ENCODE data around the gene RIMBP3B.
"Not testable (repeated sequence)": the region's sequence is repeated elsewhere in the genome, so short reads cannot be mapped to it uniquely, and the experiment has no call there.

RIMBP3B gene

DNA sequence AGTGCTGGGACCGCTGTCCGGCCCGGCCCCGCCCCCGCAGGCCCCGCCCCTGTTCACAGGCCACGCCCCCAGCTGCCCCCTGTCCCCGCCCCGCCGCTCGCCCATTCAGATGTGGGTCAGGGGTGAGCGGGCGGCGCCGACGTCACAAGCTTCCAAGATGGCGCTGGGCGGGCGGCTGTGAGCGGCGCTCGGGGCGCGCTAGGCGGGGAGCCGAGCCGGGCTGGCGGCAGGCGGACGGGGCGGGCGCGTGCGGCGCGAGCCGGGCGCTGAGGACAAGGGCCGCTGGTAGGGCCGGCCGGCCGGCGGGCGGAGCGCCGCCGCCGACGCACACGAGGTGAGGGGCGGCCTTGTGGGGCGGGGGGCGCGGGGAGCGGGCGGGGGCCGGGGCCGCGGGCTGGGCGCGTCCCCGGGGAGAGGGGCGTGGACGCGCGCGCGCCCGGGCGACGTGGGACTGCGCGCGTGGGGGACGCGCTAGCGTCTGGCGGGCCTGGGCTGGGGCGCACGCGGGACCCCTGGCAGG lies 33.7 kb downstream of the RIMBP3B start, which contains the start of gene HIC2:
HIC2 (plus strand) TSS at position 145 of the 520 bp plus-strand sequence. CDS start 25,461 bp downstream, outside the sequence.
- not testable (repeated sequence) for DNase-seq

DNA sequence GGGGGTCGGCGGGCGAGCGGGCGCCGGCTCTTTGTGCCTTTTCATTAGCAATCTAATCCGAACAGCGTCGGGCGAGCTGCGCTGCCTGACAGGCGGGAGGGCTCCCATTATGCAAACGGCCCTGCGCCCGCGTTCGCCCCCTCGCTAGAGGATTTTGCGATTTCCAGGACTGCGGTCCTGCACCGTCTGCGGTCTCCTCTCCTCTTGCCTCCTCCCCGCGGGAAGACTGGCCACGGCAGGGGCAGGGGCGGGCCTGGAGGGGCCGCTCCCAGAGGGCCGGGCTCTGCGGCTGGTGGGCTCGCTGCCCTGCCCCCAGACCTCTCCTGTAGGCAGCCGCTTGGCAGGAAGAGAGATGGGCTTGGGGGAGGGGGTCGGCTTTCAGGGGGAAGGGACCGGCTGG lies 34.3 kb downstream of the RIMBP3B start:
- DNase-seq, result not testable (repeated sequence)

- not testable (repeated sequence) for DNase-seq
Measured at GRCh38 chr22:21418974-21419638, 35.6 kb downstream of the RIMBP3B start.

GRCh38 chr22:21420180-21420763 lies 36.7 kb downstream of the RIMBP3B start:
- not testable (repeated sequence) for DNase-seq

GRCh38 chr22:21424084-21424709 lies 40.6 kb downstream of the RIMBP3B start:
- not testable (repeated sequence) for DNase-seq

- not testable (repeated sequence) for DNase-seq
Measured at GRCh38 chr22:21434378-21435233, 51.1 kb downstream of the RIMBP3B start.

DNA sequence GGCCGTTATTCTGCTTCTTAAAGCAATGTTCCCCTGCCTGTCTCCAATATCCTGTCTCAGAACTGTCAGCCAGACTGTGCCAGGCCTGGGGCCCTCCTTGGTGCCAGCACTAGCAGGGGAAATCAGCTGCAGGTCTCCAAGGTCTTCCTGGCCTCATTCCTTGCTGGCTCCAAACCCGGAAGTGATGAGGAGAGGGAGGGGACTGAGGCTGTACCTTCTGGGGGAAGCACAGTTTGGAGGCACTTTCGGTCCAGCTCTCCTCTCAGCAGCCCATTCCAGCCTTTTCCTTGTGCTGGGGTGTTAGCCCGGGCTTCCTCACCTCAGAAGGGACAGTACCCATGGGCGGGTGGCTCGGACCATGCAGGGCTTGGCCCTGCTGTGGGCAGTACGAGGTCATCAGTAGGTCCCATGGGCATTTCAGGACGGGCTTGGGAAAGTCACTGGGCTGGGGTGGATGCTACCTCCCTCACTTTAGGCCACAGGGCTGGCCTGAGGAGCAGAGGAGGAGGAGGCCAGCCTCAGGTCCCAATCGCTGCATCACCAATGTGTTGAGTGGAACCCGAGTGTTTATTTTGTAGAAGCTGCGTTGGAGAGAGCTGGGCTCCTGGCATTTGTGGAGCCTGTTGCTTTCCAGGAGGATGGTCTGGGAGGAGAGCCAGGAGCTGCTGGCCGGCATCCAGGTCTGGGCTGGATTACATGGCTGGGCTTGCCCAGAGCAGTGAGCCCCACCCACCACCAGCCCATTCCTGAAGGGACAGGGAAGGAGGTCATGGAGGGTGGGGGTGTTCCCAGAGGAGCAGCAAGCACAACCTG lies 52.7 kb downstream of the RIMBP3B start:
- not testable (repeated sequence) for DNase-seq

DNA sequence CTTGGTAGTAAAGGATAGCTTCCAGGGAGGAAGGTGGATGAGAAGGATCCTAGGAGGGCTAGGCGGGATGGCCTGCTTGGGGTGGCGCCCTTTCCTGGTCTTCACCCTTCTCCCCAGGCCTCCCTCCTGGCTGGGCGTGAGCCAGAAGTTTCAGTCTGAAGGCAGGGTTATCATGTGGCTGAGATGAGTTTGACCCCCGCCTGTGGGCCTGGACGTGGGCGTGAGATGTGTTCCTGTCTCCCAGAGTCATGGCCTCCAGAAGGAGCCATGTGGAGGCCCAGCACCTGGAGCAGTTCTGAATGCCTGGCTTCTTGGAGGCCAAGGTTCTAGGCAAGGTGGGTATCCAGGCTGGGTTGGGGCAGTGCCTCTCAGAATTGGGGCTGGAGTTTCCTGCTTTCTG lies 54.5 kb downstream of the RIMBP3B start:
- DNase-seq, result not testable (repeated sequence)
